IMR-90 (cell line): ENCODE data around the gene MTG1. TPM values are rescaled to one million over a fixed set of nuclear protein-coding genes. Genes with fewer than 3 reads are reported as not detected.

Experiments used
- ATAC-seq: fragments of 200-7000 bp; cut with Tn5 transposase; 2 replicates; pipeline ENCODE4 v1.9.1; 2020; ENCODE audit warnings: low read depth, mild to moderate bottlenecking, moderate library complexity
- BruUV-seq: library from RNA; stranded (reverse); fragments of 400-500 nt; replicated peaks from 2 replicates; lab custom pipeline; 2021; lab: Mats Ljungman, UMichigan
- CTCF ChIA-PET: fragments of 300-600 bp; formaldehyde crosslinking; extraction: SDS; loops from one replicate; lab custom pipeline; 2021; ENCODE audit warnings: antibody characterized with exemption; lab: Yijun Ruan, JAX
- POLR2A ChIA-PET: fragments of 300-600 bp; sonication (Branson Sonifier 250); formaldehyde crosslinking; loops from one replicate; lab custom pipeline; 2022; ENCODE audit warnings: antibody characterized with exemption; ENCODE audit not compliant: unreplicated experiment; lab: Charles Lee
- DNase-seq: peaks from one replicate; pipeline ENCODE4 v3.0.0; 2013
- H2AFZ ChIP-seq: replicated peaks from 2 replicates; pipeline ENCODE3; 2013; ENCODE audit warnings: low read length, mild to moderate bottlenecking; ENCODE audit not compliant: poor library complexity
- H2AK5ac ChIP-seq: 2 replicates; pipeline ENCODE4 v1.6.1; 2013; ENCODE audit warnings: low read depth, low read length, inconsistent platforms
- H2AK9ac ChIP-seq: replicated peaks from 2 replicates; pipeline ENCODE3; 2013; ENCODE audit warnings: mild to moderate bottlenecking, low read depth, low read length, moderate library complexity; ENCODE audit not compliant: poor library complexity
- H2BK120ac ChIP-seq: 2 replicates; pipeline ENCODE4 v1.6.1; 2013; ENCODE audit warnings: low read depth, low read length, inconsistent platforms
- H2BK15ac ChIP-seq: 3 replicates; pipeline ENCODE4 v1.6.1; 2013; ENCODE audit warnings: low read depth, low read length, inconsistent platforms
- H2BK20ac ChIP-seq: 2 replicates; pipeline ENCODE4 v1.6.1; 2013; ENCODE audit warnings: low read depth, mild to moderate bottlenecking, inconsistent platforms, low read length, moderate library complexity
- H2BK5ac ChIP-seq: 2 replicates; pipeline ENCODE4 v1.6.1; 2013; ENCODE audit warnings: mild to moderate bottlenecking, low read depth, low read length, inconsistent platforms; ENCODE audit not compliant: poor library complexity, severe bottlenecking
- H3K14ac ChIP-seq: replicated peaks from 2 replicates; pipeline ENCODE4 v1.6.1; 2013; ENCODE audit warnings: low read depth, low read length, inconsistent platforms
- H3K18ac ChIP-seq: 2 replicates; pipeline ENCODE4 v1.6.1; 2013; ENCODE audit warnings: low read depth, low read length, control low read depth
- H3K23ac ChIP-seq: 2 replicates; pipeline ENCODE4 v1.6.1; 2013; ENCODE audit warnings: low read depth, low read length, inconsistent platforms
- H3K27ac ChIP-seq: 2 replicates; pipeline ENCODE4 v1.5.1; 2013; ENCODE audit warnings: mild to moderate bottlenecking, control low read depth, low read length; ENCODE audit not compliant: insufficient read depth
- H3K27me3 ChIP-seq: 2 replicates; pipeline ENCODE4 v1.6.1; 2013; ENCODE audit warnings: low read length; ENCODE audit not compliant: control insufficient read depth, insufficient read depth
- H3K36me3 ChIP-seq: 2 replicates; pipeline ENCODE4 v1.6.1; 2013; ENCODE audit warnings: low read length, mixed read lengths; ENCODE audit not compliant: control insufficient read depth, insufficient read depth
- H3K4ac ChIP-seq: 2 replicates; pipeline ENCODE4 v1.6.1; 2013; ENCODE audit warnings: low read depth, low read length, inconsistent platforms
- H3K4me1 ChIP-seq: 2 replicates; pipeline ENCODE4 v1.6.1; 2013; ENCODE audit warnings: low read length, mixed read lengths; ENCODE audit not compliant: control insufficient read depth, insufficient read depth
- H3K4me2 ChIP-seq: 2 replicates; pipeline ENCODE4 v1.6.1; 2013; ENCODE audit warnings: low read depth, mild to moderate bottlenecking, control low read depth, low read length, moderate library complexity
- H3K4me3 ChIP-seq: 2 replicates; pipeline ENCODE4 v1.5.1; 2013; ENCODE audit warnings: low read depth, mild to moderate bottlenecking, control low read depth, low read length, moderate library complexity; ENCODE audit not compliant: insufficient read depth
- H3K56ac ChIP-seq: 2 replicates; pipeline ENCODE4 v1.6.1; 2013; ENCODE audit warnings: low read length, inconsistent platforms; ENCODE audit not compliant: insufficient read depth; ENCODE audit errors: extremely low read depth
- H3K79me1 ChIP-seq, 2 experiments: 2 replicates each; pipeline ENCODE4 v1.6.1; 2013; ENCODE audit warnings: low read length in 2 of 2, inconsistent platforms in 1 of 2, low read depth in 1 of 2
- H3K9ac ChIP-seq: 2 replicates; pipeline ENCODE4 v1.6.1; 2013; ENCODE audit warnings: low read depth, low read length, control low read depth
- H3K9me1 ChIP-seq: 2 replicates; pipeline ENCODE4 v1.6.1; 2013; ENCODE audit warnings: low read length, inconsistent platforms; ENCODE audit not compliant: insufficient read depth
- H3K9me3 ChIP-seq: 2 replicates; pipeline ENCODE4 v1.6.1; 2013; ENCODE audit warnings: low read length; ENCODE audit not compliant: control insufficient read depth, insufficient read depth
- H4K20me1 ChIP-seq: 2 replicates; pipeline ENCODE4 v1.6.1; 2013; ENCODE audit warnings: low read length, inconsistent platforms; ENCODE audit not compliant: insufficient read depth
- H4K5ac ChIP-seq: 2 replicates; pipeline ENCODE4 v1.6.1; 2013; ENCODE audit warnings: mild to moderate bottlenecking, low read depth, low read length, control low read depth
- H4K8ac ChIP-seq, 2 experiments: 2 replicates each; pipeline ENCODE4 v1.6.1; 2013; ENCODE audit warnings: low read depth in 2 of 2, low read length in 2 of 2, control low read depth in 1 of 2, inconsistent platforms in 1 of 2
- H4K91ac ChIP-seq: 2 replicates; pipeline ENCODE4 v1.6.1; 2013; ENCODE audit warnings: low read depth, low read length, inconsistent platforms; ENCODE audit not compliant: insufficient read depth
- BHLHE40 ChIP-seq: fragments of 150-350 bp; IDR thresholded peaks from 2 replicates; pipeline ENCODE4 v1.6.1; 2016; ENCODE audit warnings: mild to moderate bottlenecking, low read depth, low read length
- CEBPB ChIP-seq: IDR thresholded peaks from 2 replicates; pipeline ENCODE4 v1.6.1; 2012; ENCODE audit warnings: low read depth, low read length, improper control_type of control experiment
- CHD1 ChIP-seq: IDR thresholded peaks from 2 replicates; pipeline ENCODE4 v1.6.1; 2012; ENCODE audit warnings: low read depth, low read length, improper control_type of control experiment
- FOS ChIP-seq: fragments of 150-350 bp; IDR thresholded peaks from 2 replicates; pipeline ENCODE4 v1.6.1; 2016; ENCODE audit warnings: low read depth, low read length
- MAFK ChIP-seq: IDR thresholded peaks from 2 replicates; pipeline ENCODE4 v1.6.1; 2012; ENCODE audit warnings: low read depth, low read length, improper control_type of control experiment
- MAZ ChIP-seq: IDR thresholded peaks from 2 replicates; pipeline ENCODE4 v1.6.1; 2012; ENCODE audit warnings: low read depth, mild to moderate bottlenecking, low read length, improper control_type of control experiment, moderate library complexity, borderline replicate concordance
- NFE2L2 ChIP-seq: fragments of 150-350 bp; IDR thresholded peaks from 2 replicates; pipeline ENCODE4 v1.6.1; 2016; ENCODE audit warnings: low read depth, mild to moderate bottlenecking, low read length
- POLR2A ChIP-seq: IDR thresholded peaks from 2 replicates; pipeline ENCODE4 v1.6.1; 2012; ENCODE audit warnings: mild to moderate bottlenecking, low read depth, low read length
- RAD21 ChIP-seq: IDR thresholded peaks from 2 replicates; pipeline ENCODE4 v1.6.1; 2012; ENCODE audit warnings: low read length, improper control_type of control experiment
- RCOR1 ChIP-seq: IDR thresholded peaks from 2 replicates; pipeline ENCODE4 v1.6.1; 2012; ENCODE audit warnings: mild to moderate bottlenecking, low read length, improper control_type of control experiment; ENCODE audit not compliant: insufficient replicate concordance
- RFX5 ChIP-seq: IDR thresholded peaks from 2 replicates; pipeline ENCODE4 v1.8.0; 2012; ENCODE audit warnings: low read depth, mild to moderate bottlenecking, low read length, moderate library complexity
- WGBS, 2 experiments: methylation state at CpG; one replicate each; pipeline versions ENCODE4 v1.1.5 to v1.1.7; 2013; ENCODE audit warnings: missing lambda C conversion rate in 2 of 2; ENCODE audit not compliant: insufficient read length in 1 of 2; ENCODE audit errors: extremely low coverage in 2 of 2; 5-methylcytosine and 5-hydroxymethylcytosine counted together
- dilution Hi-C: fragments of 300-500 bp; cut with HindIII; formaldehyde crosslinking; loops from one replicate; pipeline ENCODE4 v1.14.3; 2018; ENCODE audit warnings: low sequenced_read_pairs; ENCODE audit not compliant: unreplicated experiment
- in situ Hi-C: fragments of 300-500 bp; cut with MboI; formaldehyde crosslinking; loops from 3 replicates; pipeline ENCODE4 v1.14.3; 2019; ENCODE audit warnings: low sequenced_read_pairs, inconsistent platforms, mixed read lengths
- intact Hi-C: fragments of 100-400 bp; cut with micrococcal nuclease; formaldehyde crosslinking; loops from 2 replicates; pipeline ENCODE4 v1.10.0; 2022
- polyA plus RNA-seq, 3 experiments: library from polyadenylated mRNA; depleted of rRNA; stranded (reverse); fragments of >200 nt; gene quantifications; 2 replicates each; pipeline ENCODE4 v1.2.3, GENCODE V29; 2012; ENCODE audit warnings: low replicate concordance in 1 of 3
- total RNA-seq: library from RNA; depleted of rRNA; stranded (reverse); fragments of >200 nt; gene quantifications from 2 replicates; pipeline ENCODE4 v1.2.3, GENCODE V29; 2012
- TF ChIP-seq, protein P1 (sequence below): conservative IDR thresholded peaks from 2 replicates; pipeline ENCODE4 v1.5.1; 2012; ENCODE audit warnings: mild to moderate bottlenecking, low read depth, low read length, improper control_type of control experiment
- TF ChIP-seq, protein P2 (sequence below): fragments of 150-350 bp; IDR thresholded peaks from 2 replicates; pipeline ENCODE4 v1.6.1; 2017; ENCODE audit warnings: mild to moderate bottlenecking, antibody characterized with exemption, low read length, low read depth
- TF ChIP-seq, protein P3 (sequence below): fragments of 150-350 bp; IDR thresholded peaks from 2 replicates; pipeline ENCODE4 v1.6.1; 2016; ENCODE audit warnings: low read depth, mild to moderate bottlenecking, low read length, moderate library complexity, borderline replicate concordance

MTG1 gene
- total and polyA plus RNA-seq, 2 of the 4 experiments (the other 2 are of a cell fraction) = 38.5 to 64.8 TPM

- Histone ChIP-seq H3K56ac (no peak overlapping the region), H3K4me2 (no peak overlapping the region), H3K27me3 (no peaks in the 10 kb centered on the region), H3K79me1 (peaks cover 26 to 52% of the 10 kb centered on the region in 2 experiments), H3K36me3 (peaks cover 51% of the 10 kb centered on the region), H2BK120ac (no peak overlapping the region), H3K4ac (no peak overlapping the region), H3K4me1 (peaks cover 4% of the 10 kb centered on the region; the same call in 1 of the 2 replicates), H4K5ac (no peak overlapping the region), H3K23ac (no peak overlapping the region), H2BK20ac (no peak overlapping the region), H4K91ac (no peak overlapping the region), H2BK5ac (no peak overlapping the region), H2AK5ac (no peak overlapping the region), H3K9me1 (peaks cover 6% of the 10 kb centered on the region; the same call in 1 of the 2 replicates), H2BK15ac (no peak overlapping the region), H3K18ac (no peak overlapping the region), H3K9ac (no peak overlapping the region), H3K4me3 (no peak overlapping the region), H2AFZ (no peak overlapping the region), H3K9me3 (no peaks in the 10 kb centered on the region), H2AK9ac (no peak overlapping the region), H3K27ac (no peak overlapping the region), H3K14ac (no peak overlapping the region), H4K20me1 (peaks cover 8% of the 10 kb centered on the region; the same call in 1 of the 2 replicates), H4K8ac (no peak overlapping the region)
- ATAC-seq (no peak), DNase-seq (no peak)
- in situ Hi-C loops = no loop called here
- 96% methylated on average over 9 of the region's 12 CpGs; no CpG with 5 or more reads in 1 of the 2 experiments for WGBS, 2 experiments
- CTCF ChIA-PET = no interaction called here
- POLR2A ChIA-PET = no interaction called here
- BruUV-seq = no TSS peak
- TF ChIP-seq RAD21 (no peak), CHD1 (no peak), POLR2A (no peak), NFE2L2 (no peak), FOS (no peak), MAFK (no peak), RCOR1 (no peak), BHLHE40 (no peak), RFX5 (no peak), MAZ (no peak), CEBPB (no peak)
- TF ChIP-seq, protein P1, sequence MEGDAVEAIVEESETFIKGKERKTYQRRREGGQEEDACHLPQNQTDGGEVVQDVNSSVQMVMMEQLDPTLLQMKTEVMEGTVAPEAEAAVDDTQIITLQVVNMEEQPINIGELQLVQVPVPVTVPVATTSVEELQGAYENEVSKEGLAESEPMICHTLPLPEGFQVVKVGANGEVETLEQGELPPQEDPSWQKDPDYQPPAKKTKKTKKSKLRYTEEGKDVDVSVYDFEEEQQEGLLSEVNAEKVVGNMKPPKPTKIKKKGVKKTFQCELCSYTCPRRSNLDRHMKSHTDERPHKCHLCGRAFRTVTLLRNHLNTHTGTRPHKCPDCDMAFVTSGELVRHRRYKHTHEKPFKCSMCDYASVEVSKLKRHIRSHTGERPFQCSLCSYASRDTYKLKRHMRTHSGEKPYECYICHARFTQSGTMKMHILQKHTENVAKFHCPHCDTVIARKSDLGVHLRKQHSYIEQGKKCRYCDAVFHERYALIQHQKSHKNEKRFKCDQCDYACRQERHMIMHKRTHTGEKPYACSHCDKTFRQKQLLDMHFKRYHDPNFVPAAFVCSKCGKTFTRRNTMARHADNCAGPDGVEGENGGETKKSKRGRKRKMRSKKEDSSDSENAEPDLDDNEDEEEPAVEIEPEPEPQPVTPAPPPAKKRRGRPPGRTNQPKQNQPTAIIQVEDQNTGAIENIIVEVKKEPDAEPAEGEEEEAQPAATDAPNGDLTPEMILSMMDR = no peak
- TF ChIP-seq, protein P2, sequence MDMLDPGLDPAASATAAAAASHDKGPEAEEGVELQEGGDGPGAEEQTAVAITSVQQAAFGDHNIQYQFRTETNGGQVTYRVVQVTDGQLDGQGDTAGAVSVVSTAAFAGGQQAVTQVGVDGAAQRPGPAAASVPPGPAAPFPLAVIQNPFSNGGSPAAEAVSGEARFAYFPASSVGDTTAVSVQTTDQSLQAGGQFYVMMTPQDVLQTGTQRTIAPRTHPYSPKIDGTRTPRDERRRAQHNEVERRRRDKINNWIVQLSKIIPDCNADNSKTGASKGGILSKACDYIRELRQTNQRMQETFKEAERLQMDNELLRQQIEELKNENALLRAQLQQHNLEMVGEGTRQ = no peak
- TF ChIP-seq, protein P3, sequence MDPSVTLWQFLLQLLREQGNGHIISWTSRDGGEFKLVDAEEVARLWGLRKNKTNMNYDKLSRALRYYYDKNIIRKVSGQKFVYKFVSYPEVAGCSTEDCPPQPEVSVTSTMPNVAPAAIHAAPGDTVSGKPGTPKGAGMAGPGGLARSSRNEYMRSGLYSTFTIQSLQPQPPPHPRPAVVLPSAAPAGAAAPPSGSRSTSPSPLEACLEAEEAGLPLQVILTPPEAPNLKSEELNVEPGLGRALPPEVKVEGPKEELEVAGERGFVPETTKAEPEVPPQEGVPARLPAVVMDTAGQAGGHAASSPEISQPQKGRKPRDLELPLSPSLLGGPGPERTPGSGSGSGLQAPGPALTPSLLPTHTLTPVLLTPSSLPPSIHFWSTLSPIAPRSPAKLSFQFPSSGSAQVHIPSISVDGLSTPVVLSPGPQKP = no peak
- intact Hi-C loops = no loop called here
- dilution Hi-C loops = no loop called here
These were observed 7.5 kb downstream of the MTG1 start for GRCh38 chr10:133401500-133401899.
